Neural cell (in vitro differentiated cells): ENCODE results near the gene DUSP28.

Experiments used
- CTCF ChIP-seq: fragments of 450-650 bp; IDR thresholded peaks from 2 replicates; pipeline ENCODE4 v1.5.1; 2014; ENCODE audit warnings: antibody characterized with exemption, mild to moderate bottlenecking, moderate library complexity; ENCODE audit not compliant: poor library complexity, severe bottlenecking
- POLR2AphosphoS5 ChIP-seq: IDR thresholded peaks from 2 replicates; pipeline ENCODE4 v1.6.1; 2012
- TAF1 ChIP-seq: IDR thresholded peaks from 2 replicates; pipeline ENCODE4 v1.6.1; 2012; ENCODE audit warnings: low read depth

GRCh38 chr2:240604939-240605716 lies 45.0 kb downstream of the DUSP28 start:
- TF ChIP-seq CTCF = no peak
- no peak for TF ChIP-seq POLR2AphosphoS5
- TF ChIP-seq TAF1 = no peak
